Neural crest cell (in vitro differentiated cells): ENCODE data around the gene MINPP1. TPM values are rescaled to one million over a fixed set of nuclear protein-coding genes. Genes with fewer than 3 reads are reported as not detected.

Experiments
- DNase-seq: peaks from one replicate; pipeline ENCODE4 v3.0.0; 2021; ENCODE audit warnings: low read depth, mixed read lengths, low spot score
- H3K27ac Mint-ChIP-seq: one replicate; pipeline ENCODE4 v1.8.0; 2021; ENCODE audit warnings: mild to moderate bottlenecking, mixed read lengths; ENCODE audit not compliant: unreplicated experiment
- H3K27me3 Mint-ChIP-seq: 2 replicates; pipeline ENCODE4 v1.8.0; 2021; ENCODE audit warnings: low read depth, mild to moderate bottlenecking, mixed read lengths
- H3K36me3 Mint-ChIP-seq: 2 replicates; pipeline ENCODE4 v1.8.0; 2021; ENCODE audit warnings: low read depth, mild to moderate bottlenecking, mixed read lengths
- H3K4me1 Mint-ChIP-seq: 2 replicates; pipeline ENCODE4 v1.8.0; 2021; ENCODE audit warnings: mixed read lengths
- H3K4me3 Mint-ChIP-seq: one replicate; pipeline ENCODE4 v1.8.0; 2021; ENCODE audit warnings: mild to moderate bottlenecking, mixed read lengths
- H3K9me3 Mint-ChIP-seq: 2 replicates; pipeline ENCODE4 v1.8.0; 2021; ENCODE audit warnings: mixed read lengths
- CTCF ChIP-seq: fragments of 200-600 bp; sonication (generic); conservative IDR thresholded peaks from 2 replicates; pipeline ENCODE4 v1.5.0; 2021; ENCODE audit warnings: antibody characterized with exemption, mild to moderate bottlenecking
- microRNA-seq: library from miRNA; unstranded; fragments of <30 nt; microRNA quantifications from one replicate; pipeline ENCODE4, GENCODE V29; 2020
- total RNA-seq: library from RNA; stranded (reverse); gene quantifications from 2 replicates; pipeline ENCODE4 v1.2.1, GENCODE V29; 2021

Gene MINPP1
- total RNA-seq, 1 donor from 2014 or later: 23.9 TPM

GRCh38 chr10:87596351-87596750 is 91.7 kb downstream of the MINPP1 start:
- no peak for TF ChIP-seq CTCF
- Mint-ChIP-seq H3K36me3 (no peaks in the 10 kb centered on the region), H3K9me3 (no peaks in the 10 kb centered on the region), H3K27me3 (no peaks in the 10 kb centered on the region), H3K27ac (no peak overlapping the region), H3K4me1 (no peaks in the 10 kb centered on the region), H3K4me3 (no peak overlapping the region)
- no peak for DNase-seq

GRCh38 chr10:87598700-87599099 is 94.0 kb downstream of the MINPP1 start:
- H3K27me3 Mint-ChIP-seq: no peaks in the 10 kb centered on the region
- H3K27ac Mint-ChIP-seq: no peak overlapping the region
- no peak overlapping the region for H3K4me3 Mint-ChIP-seq
- no peaks in the 10 kb centered on the region for H3K4me1 Mint-ChIP-seq
- no peaks in the 10 kb centered on the region for H3K9me3 Mint-ChIP-seq
- no peaks in the 10 kb centered on the region for H3K36me3 Mint-ChIP-seq
- TF ChIP-seq CTCF: no peak
- DNase-seq: no peak

- Mint-ChIP-seq H3K4me3 (no peak overlapping the region), H3K36me3 (no peaks in the 10 kb centered on the region), H3K27ac (no peak overlapping the region), H3K4me1 (peaks cover 4% of the 10 kb centered on the region), H3K9me3 (no peaks in the 10 kb centered on the region), H3K27me3 (no peaks in the 10 kb centered on the region)
- TF ChIP-seq CTCF: no peak
- no peak for DNase-seq
These were observed 95.9 kb downstream of the MINPP1 start for GRCh38 chr10:87600581-87600980.

Small RNA genes within 50 kb of the gene (microRNA-seq; reads per million reads assigned to microRNA genes)
- gene MIR4678: not detected

Other genes starting within 250 kb of the MINPP1 start
- 13.0 and 13.5 TPM in 2 replicates for gene NUTM2D, start 147.1 kb upstream of the MINPP1 start, total RNA-seq
- gene PAPSS2, start 155.0 kb downstream of the MINPP1 start, total RNA-seq: 1.3 and 2.7 TPM in 2 replicates